WTC11 (cell line): Measurements from ENCODE around the gene TMEM120A. TPM values are rescaled to one million over a fixed set of nuclear protein-coding genes. Genes with fewer than 3 reads are reported as not detected.
A peak's percentile ranks its signal among the peaks of the same experiment; 100 is the strongest.

Source experiments
- ATAC-seq: fragments of 200-7000 bp; cut with Tn5 transposase; 2 replicates; pipeline ENCODE4 v1.10.0; 2021; ENCODE audit warnings: mild to moderate bottlenecking, moderate library complexity
- CTCF ChIA-PET: fragments of 300-600 bp; sonication (Branson Sonifier 250); formaldehyde crosslinking; loops from one replicate; lab custom pipeline; 2021; ENCODE audit warnings: antibody characterized with exemption; lab: Charles Lee
- POLR2A ChIA-PET: fragments of 350-600 bp; sonication (Branson Sonifier 250); formaldehyde crosslinking; loops from one replicate; lab custom pipeline; 2021; ENCODE audit warnings: antibody characterized with exemption; lab: Charles Lee
- DNase-seq: peaks from one replicate; pipeline ENCODE4 v3.0.0; 2021; ENCODE audit warnings: low spot score
- H3K27ac Mint-ChIP-seq: 2 replicates; pipeline ENCODE4 v1.8.0; 2021; ENCODE audit warnings: mixed read lengths
- H3K27me3 Mint-ChIP-seq: 2 replicates; pipeline ENCODE4 v1.8.0; 2021; ENCODE audit warnings: low read depth, mild to moderate bottlenecking, moderate library complexity, mixed read lengths
- H3K36me3 Mint-ChIP-seq: 2 replicates; pipeline ENCODE4 v1.8.0; 2021; ENCODE audit warnings: mixed read lengths
- H3K4me1 Mint-ChIP-seq: 2 replicates; pipeline ENCODE4 v1.8.0; 2022; ENCODE audit warnings: mixed read lengths
- H3K4me3 Mint-ChIP-seq: 2 replicates; pipeline ENCODE4 v1.8.0; 2021; ENCODE audit warnings: mild to moderate bottlenecking, moderate library complexity, mixed read lengths
- H3K9me3 Mint-ChIP-seq: 2 replicates; pipeline ENCODE4 v1.8.0; 2021; ENCODE audit warnings: mixed read lengths
- AFF4 ChIP-seq: sonication (generic); formaldehyde crosslinking; IDR thresholded peaks from 2 replicates; pipeline ENCODE4 v1.8.1; 2023; ENCODE audit warnings: mild to moderate bottlenecking, missing genetic modification reagents, borderline replicate concordance
- ATF2 ChIP-seq: sonication (generic); formaldehyde crosslinking; IDR thresholded peaks from 2 replicates; pipeline ENCODE4 v1.8.1; 2022; ENCODE audit warnings: low read depth, missing genetic modification reagents, borderline replicate concordance
- CBFB ChIP-seq: sonication (generic); formaldehyde crosslinking; IDR thresholded peaks from 2 replicates; pipeline ENCODE4 v1.8.1; 2022; ENCODE audit warnings: mild to moderate bottlenecking, low read depth, missing genetic modification reagents
- FOXJ3 ChIP-seq: sonication (generic); formaldehyde crosslinking; IDR thresholded peaks from 2 replicates; pipeline ENCODE4 v1.9.0; 2021; ENCODE audit warnings: missing genetic modification reagents, mild to moderate bottlenecking, borderline replicate concordance
- FOXP4 ChIP-seq: sonication (generic); formaldehyde crosslinking; IDR thresholded peaks from 2 replicates; pipeline ENCODE4 v1.8.0; 2022; ENCODE audit warnings: mild to moderate bottlenecking, missing genetic modification reagents
- KAT7 ChIP-seq: sonication (generic); formaldehyde crosslinking; IDR thresholded peaks from 2 replicates; pipeline ENCODE4 v1.8.1; 2023; ENCODE audit warnings: missing genetic modification reagents, mild to moderate bottlenecking, borderline replicate concordance
- MAX ChIP-seq: sonication (generic); formaldehyde crosslinking; IDR thresholded peaks from 2 replicates; pipeline ENCODE4 v1.8.0; 2022; ENCODE audit warnings: mild to moderate bottlenecking, missing genetic modification reagents
- NR3C1 ChIP-seq: sonication (generic); formaldehyde crosslinking; conservative IDR thresholded peaks from 2 replicates; pipeline ENCODE4 v1.8.1; 2023; ENCODE audit warnings: low read depth, mild to moderate bottlenecking, missing genetic modification reagents
- OVOL2 ChIP-seq: fragments of 250-450 bp; sonication (Bioruptor Pico); IDR thresholded peaks from 2 replicates; pipeline ENCODE4 v1.9.0; 2021; ENCODE audit warnings: mild to moderate bottlenecking, borderline replicate concordance
- PREB ChIP-seq: sonication (generic); formaldehyde crosslinking; IDR thresholded peaks from 2 replicates; pipeline ENCODE4 v1.8.1; 2022; ENCODE audit warnings: mild to moderate bottlenecking, missing genetic modification reagents, moderate library complexity, borderline replicate concordance
- RELA ChIP-seq: sonication (generic); formaldehyde crosslinking; IDR thresholded peaks from 2 replicates; pipeline ENCODE4 v1.8.1; 2022; ENCODE audit warnings: missing genetic modification reagents, mild to moderate bottlenecking, borderline replicate concordance
- SMAD4 ChIP-seq: sonication (generic); formaldehyde crosslinking; IDR thresholded peaks from 2 replicates; pipeline ENCODE4 v1.8.0; 2022; ENCODE audit warnings: mild to moderate bottlenecking, missing genetic modification reagents
- STAT6 ChIP-seq: sonication (generic); formaldehyde crosslinking; conservative IDR thresholded peaks from 2 replicates; pipeline ENCODE4 v1.8.1; 2023; ENCODE audit warnings: mild to moderate bottlenecking, low read depth, missing genetic modification reagents, moderate library complexity
- ZBTB21 ChIP-seq: sonication (generic); formaldehyde crosslinking; IDR thresholded peaks from 2 replicates; pipeline ENCODE4 v1.8.1; 2023; ENCODE audit warnings: mild to moderate bottlenecking, missing genetic modification reagents, borderline replicate concordance
- ZNF396 ChIP-seq: fragments of 250-450 bp; sonication (Bioruptor Pico); IDR thresholded peaks from 2 replicates; pipeline ENCODE4 v1.8.0; 2021; ENCODE audit warnings: mild to moderate bottlenecking, moderate library complexity, borderline replicate concordance
- total RNA-seq: library from RNA; stranded (reverse); gene quantifications from 3 replicates; pipeline ENCODE4 v1.2.3, GENCODE V29; 2021

TMEM120A gene
- total RNA-seq, 1 experiment from 2014 or later = 21.9 TPM

- TF ChIP-seq PREB (CRISPR knock-in tag) (no peak), ZNF396 (CRISPR knock-in tag) (no peak), KAT7 (CRISPR knock-in tag) (no peak), SMAD4 (CRISPR knock-in tag) (no peak), AFF4 (no peak), CBFB (CRISPR knock-in tag) (no peak), RELA (CRISPR knock-in tag) (no peak)
These were observed 37.2 kb downstream of the TMEM120A start (continued) for GRCh38 chr7:75957021-75957736.

GRCh38 chr7:75955331-75955955 lies 39.0 kb downstream of the TMEM120A start:
- peaks cover 33% of the 10 kb centered on the region for H3K36me3 Mint-ChIP-seq
- H3K4me3 Mint-ChIP-seq = no peak overlapping the region
- peaks cover 22% of the 10 kb centered on the region for H3K4me1 Mint-ChIP-seq
- DNase-seq (no peak), ATAC-seq (no peak)
- CTCF ChIA-PET = no interaction called here
- no peaks in the 10 kb centered on the region for H3K27me3 Mint-ChIP-seq
- 0 out of 2 replicates have a peak overlapping the region, but pooled peaks have one; percentile 21 for H3K27ac Mint-ChIP-seq
- POLR2A ChIA-PET = interaction anchor here (0.6 kb wide), 1 partner anchor 36 kb away, joined by 3 read pairs; no protein-coding TSS in a partner anchor
- no peak for TF ChIP-seq MAX
- TF ChIP-seq ATF2 (CRISPR knock-in tag) = no peak
- no peak for TF ChIP-seq NR3C1
- no peak for TF ChIP-seq ZBTB21 (CRISPR knock-in tag)
- no peak for TF ChIP-seq OVOL2
- TF ChIP-seq FOXJ3 = no peak
- TF ChIP-seq STAT6 (CRISPR knock-in tag) = no peak
- TF ChIP-seq FOXP4 (CRISPR knock-in tag) = no peak
- TF ChIP-seq RELA (CRISPR knock-in tag) = no peak
- H3K9me3 Mint-ChIP-seq = no peaks in the 10 kb centered on the region
